Medulla oblongata (tissue), 1 donor: Measurements from ENCODE around the gene SLC5A5.

Experiments used
- DNase-seq: peaks from one replicate; pipeline ENCODE4 v3.0.0-alpha.2; 2015; ENCODE audit errors: extremely low spot score

Gene SLC5A5

GRCh38 chr19:17847538-17848366 lies 24.0 kb upstream of the SLC5A5 start, which contains the start of gene JAK3:
TSS of gene JAK3 (minus strand) at chr19:17847982. CDS start at chr19:17844417, 3,565 bp downstream.
- DNase-seq, result peak; percentile 39

GRCh38 chr19:17848595-17849292 lies 23.0 kb upstream of the SLC5A5 start:
- no peak for DNase-seq

GRCh38 chr19:17854061-17854460 lies 17.7 kb upstream of the SLC5A5 start:
- DNase-seq, result no peak

- peak; percentile 82 for DNase-seq
Measured at GRCh38 chr19:17855280-17856152, 16.2 kb upstream of the SLC5A5 start.

- DNase-seq, result peak; percentile 100
Measured at GRCh38 chr19:17859533-17860330, 12.0 kb upstream of the SLC5A5 start, which contains the start of gene RPL18A. TSS of gene RPL18A (plus strand) at chr19:17859910. CDS start at chr19:17859957, 47 bp downstream.

- DNase-seq, result no peak
Measured at GRCh38 chr19:17860331-17860992, 11.3 kb upstream of the SLC5A5 start.

GRCh38 chr19:17860993-17861360 lies 10.8 kb upstream of the SLC5A5 start:
- no peak for DNase-seq

- DNase-seq, result no peak
Measured at GRCh38 chr19:17861542-17862402, 10.0 kb upstream of the SLC5A5 start.

- no peak for DNase-seq
Measured at GRCh38 chr19:17862711-17863519, 8.8 kb upstream of the SLC5A5 start.

- no peak for DNase-seq
Measured at GRCh38 chr19:17863520-17864182, 8.1 kb upstream of the SLC5A5 start.

GRCh38 chr19:17865364-17866311 lies 6.1 kb upstream of the SLC5A5 start:
- no peak for DNase-seq

GRCh38 chr19:17866312-17866963 lies 5.3 kb upstream of the SLC5A5 start:
- DNase-seq, result no peak

- DNase-seq, result no peak
Measured at GRCh38 chr19:17866964-17867486, 4.7 kb upstream of the SLC5A5 start.

- DNase-seq, result no peak
Measured at GRCh38 chr19:17868669-17869068, 3.1 kb upstream of the SLC5A5 start.

GRCh38 chr19:17869114-17869608 lies 2.6 kb upstream of the SLC5A5 start:
- no peak for DNase-seq
